GM06990 (cell line): Measurements from ENCODE around the gene ROBO1.
A peak's percentile ranks its signal among the peaks of the same experiment; 100 is the strongest.

ENCODE experiments used
- DNase-seq: peaks from one replicate; pipeline ENCODE4 v3.0.0-alpha.2; 2011; ENCODE audit not compliant: insufficient read length; ENCODE audit errors: extremely low read depth
- H3K27me3 ChIP-seq: replicated peaks from 2 replicates; pipeline ENCODE4 v1.6.0; 2011; ENCODE audit warnings: low read length; ENCODE audit not compliant: control insufficient read depth, insufficient read depth
- H3K36me3 ChIP-seq: 2 replicates; pipeline ENCODE4 v1.5.1; 2011; ENCODE audit warnings: low read length; ENCODE audit not compliant: control insufficient read depth, insufficient read depth
- H3K4me3 ChIP-seq: replicated peaks from 2 replicates; pipeline ENCODE4 v1.5.1; 2011; ENCODE audit warnings: low read depth, mild to moderate bottlenecking, control low read depth, low read length
- CTCF ChIP-seq: IDR thresholded peaks from 2 replicates; pipeline ENCODE4 v1.5.1; 2011; ENCODE audit warnings: low read length, control low read depth, mild to moderate bottlenecking, inconsistent platforms; ENCODE audit not compliant: insufficient read depth, poor library complexity, severe bottlenecking

ROBO1 gene

GRCh38 chr3:78992400-78992799 lies 775.4 kb downstream of the ROBO1 start:
- no peak for DNase-seq
- H3K27me3 ChIP-seq = no peaks in the 10 kb centered on the region
- H3K4me3 ChIP-seq = no peak overlapping the region
- no peaks in the 10 kb centered on the region; the same call in 1 of the 2 replicates for H3K36me3 ChIP-seq
- TF ChIP-seq CTCF = no peak

DNA sequence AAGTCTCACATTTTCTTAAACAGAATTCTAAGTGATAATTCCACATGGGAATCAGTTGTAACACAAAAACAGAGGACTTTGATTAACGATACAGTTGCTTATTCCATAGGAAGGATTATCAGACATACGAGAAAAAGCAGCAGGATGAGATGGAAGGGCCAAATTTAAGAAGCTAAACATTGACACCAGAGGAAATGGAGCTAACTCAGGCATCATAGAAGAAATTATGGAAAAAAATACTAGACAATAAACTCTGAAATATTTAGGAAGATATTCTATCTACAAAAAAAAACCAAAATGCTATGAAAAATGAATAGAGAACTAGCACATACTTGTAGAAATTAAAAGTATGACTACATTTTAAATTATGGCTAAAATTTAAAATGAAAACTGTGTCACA lies 776.1 kb downstream of the ROBO1 start:
- no peak overlapping the region for H3K4me3 ChIP-seq
- DNase-seq = no peak
- TF ChIP-seq CTCF = no peak
- no peaks in the 10 kb centered on the region; the same call in 1 of the 2 replicates for H3K36me3 ChIP-seq
- H3K27me3 ChIP-seq = no peaks in the 10 kb centered on the region

GRCh38 chr3:78990156-78990555 lies 777.6 kb downstream of the ROBO1 start:
- H3K27me3 ChIP-seq = no peaks in the 10 kb centered on the region
- TF ChIP-seq CTCF = no peak
- no peak for DNase-seq
- H3K36me3 ChIP-seq = no peaks in the 10 kb centered on the region; the same call in 1 of the 2 replicates
- H3K4me3 ChIP-seq = no peak overlapping the region

GRCh38 chr3:78988324-78988723 lies 779.5 kb downstream of the ROBO1 start:
- no peak for DNase-seq
- H3K36me3 ChIP-seq = no peaks in the 10 kb centered on the region; the same call in 1 of the 2 replicates
- no peaks in the 10 kb centered on the region for H3K27me3 ChIP-seq
- no peak overlapping the region for H3K4me3 ChIP-seq
- TF ChIP-seq CTCF = peak; percentile 13

DNA sequence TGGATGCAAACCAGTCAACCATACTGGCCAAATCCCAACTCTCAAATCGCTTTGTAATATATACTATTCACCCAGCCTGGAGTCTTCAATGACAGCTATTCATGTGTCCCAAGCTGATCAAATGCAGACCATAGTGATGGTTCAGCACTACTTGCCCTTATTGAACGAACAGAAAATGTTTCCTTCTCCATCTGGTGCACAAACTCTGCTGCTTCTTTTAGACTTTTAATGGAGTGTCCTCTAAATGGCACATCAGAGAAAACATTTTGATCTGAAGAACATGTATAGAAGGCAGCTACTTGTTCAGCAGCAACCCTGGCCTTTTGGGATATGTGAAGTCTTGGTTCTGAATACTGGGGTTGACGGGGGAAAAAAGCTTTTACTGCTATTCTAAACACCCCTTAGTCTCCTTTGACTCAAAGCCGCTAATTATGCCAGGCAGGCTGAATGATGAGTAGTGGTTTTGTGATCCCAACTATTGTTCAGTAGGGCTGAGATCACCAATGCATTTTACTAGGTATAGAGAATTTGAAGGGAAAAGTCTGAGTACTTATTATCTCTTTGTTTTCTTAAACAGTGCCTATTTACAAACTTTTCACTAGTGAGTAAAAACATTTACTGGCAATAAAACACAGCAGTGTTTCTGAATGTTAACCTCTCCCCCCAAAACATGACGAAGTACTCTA lies 781.2 kb downstream of the ROBO1 start:
- no peaks in the 10 kb centered on the region for H3K36me3 ChIP-seq

More for the DNA sequence above, 781.2 kb downstream of the ROBO1 start:
- Histone ChIP-seq H3K27me3 (no peaks in the 10 kb centered on the region), H3K4me3 (no peak overlapping the region)
- no peak for DNase-seq
- TF ChIP-seq CTCF = no peak
